Measurements from ENCODE around the gene FTCDNL1.

GRCh38 chr2:199756743-199757142 lies 94.2 kb downstream of the FTCDNL1 start:
- TF ChIP-seq EZH2phosphoT487 (IDR thresholded peaks at IDR 0.05) (no peak), CTCF (IDR thresholded peaks at IDR 0.05) (no peak), EZH2 (IDR thresholded peaks at IDR 0.05) (no peak)

Data from neural progenitor cell (in vitro differentiated cells).